Neural crest cell (in vitro differentiated cells): ENCODE measurements around the gene COL11A2. TPM values are rescaled to one million over a fixed set of nuclear protein-coding genes. Genes with fewer than 3 reads are reported as not detected.
A peak's percentile ranks its signal among the peaks of the same experiment; 100 is the strongest.

ENCODE experiments used
- DNase-seq: peaks from one replicate; pipeline ENCODE4 v3.0.0; 2021; ENCODE audit warnings: low read depth, mixed read lengths, low spot score
- H3K27ac Mint-ChIP-seq: one replicate; pipeline ENCODE4 v1.8.0; 2021; ENCODE audit warnings: mild to moderate bottlenecking, mixed read lengths; ENCODE audit not compliant: unreplicated experiment
- H3K27me3 Mint-ChIP-seq: 2 replicates; pipeline ENCODE4 v1.8.0; 2021; ENCODE audit warnings: low read depth, mild to moderate bottlenecking, mixed read lengths
- H3K36me3 Mint-ChIP-seq: 2 replicates; pipeline ENCODE4 v1.8.0; 2021; ENCODE audit warnings: low read depth, mild to moderate bottlenecking, mixed read lengths
- H3K4me1 Mint-ChIP-seq: 2 replicates; pipeline ENCODE4 v1.8.0; 2021; ENCODE audit warnings: mixed read lengths
- H3K4me3 Mint-ChIP-seq: one replicate; pipeline ENCODE4 v1.8.0; 2021; ENCODE audit warnings: mild to moderate bottlenecking, mixed read lengths
- H3K9me3 Mint-ChIP-seq: 2 replicates; pipeline ENCODE4 v1.8.0; 2021; ENCODE audit warnings: mixed read lengths
- CTCF ChIP-seq: fragments of 200-600 bp; sonication (generic); conservative IDR thresholded peaks from 2 replicates; pipeline ENCODE4 v1.5.0; 2021; ENCODE audit warnings: antibody characterized with exemption, mild to moderate bottlenecking
- total RNA-seq: library from RNA; stranded (reverse); gene quantifications from 2 replicates; pipeline ENCODE4 v1.2.1, GENCODE V29; 2021

The COL11A2 gene
- total RNA-seq, 1 donor from 2014 or later: 4.2 TPM

- Mint-ChIP-seq H3K36me3 (peaks cover 10% of the 10 kb centered on the region), H3K27ac (no peak overlapping the region), H3K9me3 (no peaks in the 10 kb centered on the region), H3K27me3 (peaks cover 38% of the 10 kb centered on the region), H3K4me1 (peaks cover 35% of the 10 kb centered on the region), H3K4me3 (peak overlapping the region; percentile 92)
- no peak for TF ChIP-seq CTCF
- no peak for DNase-seq
Measured at GRCh38 chr6:33213989-33214335, 21.7 kb upstream of the COL11A2 start.

- no peak for TF ChIP-seq CTCF
- Mint-ChIP-seq H3K36me3 (peaks cover 10% of the 10 kb centered on the region), H3K4me1 (peaks cover 39% of the 10 kb centered on the region), H3K27ac (no peak overlapping the region), H3K27me3 (peaks cover 36% of the 10 kb centered on the region), H3K9me3 (no peaks in the 10 kb centered on the region), H3K4me3 (peak overlapping the region; percentile 92)
- peak; percentile 35 for DNase-seq
Measured at GRCh38 chr6:33213166-33213988, 21.1 kb upstream of the COL11A2 start.

GRCh38 chr6:33212857-33213165, 20.5 kb upstream of the COL11A2 start:
- H3K4me3 Mint-ChIP-seq: peak overlapping the region; percentile 92
- H3K36me3 Mint-ChIP-seq: peaks cover 10% of the 10 kb centered on the region
- no peaks in the 10 kb centered on the region for H3K9me3 Mint-ChIP-seq
- DNase-seq: no peak
- H3K27ac Mint-ChIP-seq: no peak overlapping the region
- peaks cover 39% of the 10 kb centered on the region for H3K4me1 Mint-ChIP-seq
- no peak for TF ChIP-seq CTCF
- H3K27me3 Mint-ChIP-seq: peaks cover 30% of the 10 kb centered on the region

GRCh38 chr6:33211666-33212422, 19.6 kb upstream of the COL11A2 start:
- no peak for DNase-seq
- H3K4me3 Mint-ChIP-seq: peak overlapping the region; percentile 92
- H3K27me3 Mint-ChIP-seq: peaks cover 25% of the 10 kb centered on the region
- no peak overlapping the region for H3K27ac Mint-ChIP-seq
- no peaks in the 10 kb centered on the region for H3K9me3 Mint-ChIP-seq
- H3K36me3 Mint-ChIP-seq: peaks cover 10% of the 10 kb centered on the region
- H3K4me1 Mint-ChIP-seq: peaks cover 40% of the 10 kb centered on the region
- no peak for TF ChIP-seq CTCF

GRCh38 chr6:33211136-33211535, 18.9 kb upstream of the COL11A2 start:
- no peak for DNase-seq
- no peak for TF ChIP-seq CTCF
- Mint-ChIP-seq H3K4me3 (peak overlapping the region; percentile 99), H3K36me3 (peaks cover 10% of the 10 kb centered on the region), H3K27ac (no peak overlapping the region), H3K27me3 (peaks cover 22% of the 10 kb centered on the region), H3K9me3 (no peaks in the 10 kb centered on the region), H3K4me1 (peaks cover 47% of the 10 kb centered on the region)
